A673 (cell line): ENCODE measurements around the gene ACTR3. TPM values are rescaled to one million over a fixed set of nuclear protein-coding genes. Genes with fewer than 3 reads are reported as not detected.

Source experiments
- BruUV-seq: library from RNA; stranded (reverse); fragments of 400-500 nt; replicated peaks from 2 replicates; lab custom pipeline; 2021; lab: Mats Ljungman, UMichigan
- CTCF ChIA-PET: fragments of 300-600 bp; sonication (Branson Sonifier 250); formaldehyde crosslinking; loops from one replicate; lab custom pipeline; 2022; ENCODE audit warnings: antibody characterized with exemption; lab: Charles Lee
- POLR2A ChIA-PET: fragments of 300-600 bp; sonication (Branson Sonifier 250); formaldehyde crosslinking; loops from one replicate; lab custom pipeline; 2022; ENCODE audit warnings: antibody characterized with exemption; ENCODE audit not compliant: low non-redundant PET; lab: Charles Lee
- DNase-seq: peaks from one replicate; pipeline ENCODE4 v3.0.0-alpha.2; 2015; ENCODE audit warnings: low spot score
- H3K27ac ChIP-seq: fragments of 200-600 bp; sonication (generic); 2 replicates; pipeline ENCODE4 v1.5.1; 2016; ENCODE audit warnings: mixed run types, low read depth, mild to moderate bottlenecking, mixed read lengths, antibody characterized with exemption, low read length; ENCODE audit not compliant: poor library complexity, severe bottlenecking
- H3K27me3 ChIP-seq: fragments of 200-600 bp; sonication (generic); replicated peaks from 2 replicates; pipeline ENCODE4 v1.6.1; 2017; ENCODE audit warnings: mixed run types, low read depth, mild to moderate bottlenecking, mixed read lengths, antibody characterized with exemption, low read length; ENCODE audit not compliant: insufficient read depth, poor library complexity
- H3K36me3 ChIP-seq: fragments of 200-600 bp; sonication (generic); 2 replicates; pipeline ENCODE4 v1.6.1; 2016; ENCODE audit warnings: mixed run types, mild to moderate bottlenecking, mixed read lengths, antibody characterized with exemption, low read length; ENCODE audit not compliant: insufficient read depth, poor library complexity, severe bottlenecking
- H3K4me1 ChIP-seq: fragments of 200-600 bp; sonication (generic); 2 replicates; pipeline ENCODE4 v1.6.1; 2017; ENCODE audit warnings: mixed run types, mild to moderate bottlenecking, mixed read lengths, antibody characterized with exemption, low read length; ENCODE audit not compliant: insufficient read depth, poor library complexity, severe bottlenecking
- H3K4me3 ChIP-seq: fragments of 200-600 bp; sonication (generic); 2 replicates; pipeline ENCODE4 v1.5.1; 2016; ENCODE audit warnings: low read depth, mixed run types, mild to moderate bottlenecking, mixed read lengths, low read length; ENCODE audit not compliant: poor library complexity, severe bottlenecking
- H3K9me3 ChIP-seq: fragments of 200-600 bp; sonication (generic); 2 replicates; pipeline ENCODE4 v1.6.1; 2016; ENCODE audit warnings: mixed run types, low read depth, mild to moderate bottlenecking, mixed read lengths, antibody characterized with exemption, low read length; ENCODE audit not compliant: poor library complexity, severe bottlenecking
- EZH2 ChIP-seq: fragments of 200-600 bp; sonication (generic); IDR thresholded peaks from 2 replicates; pipeline ENCODE4 v1.6.1; 2017; ENCODE audit warnings: borderline replicate concordance, low read depth, mild to moderate bottlenecking, mixed read lengths, antibody characterized with exemption, low read length; ENCODE audit not compliant: poor library complexity, severe bottlenecking
- intact Hi-C: fragments of 100-400 bp; cut with micrococcal nuclease; formaldehyde crosslinking; loops from one replicate; pipeline ENCODE4 v1.10.0; 2022; ENCODE audit not compliant: unreplicated experiment
- total RNA-seq: library from RNA; stranded (reverse); gene quantifications from 2 replicates; pipeline ENCODE4 v1.2.3, GENCODE V29; 2021
- TF ChIP-seq, protein P1 (sequence below): fragments of 300-800, 200-600 bp; sonication (generic); conservative IDR thresholded peaks from 2 replicates; pipeline ENCODE4 v1.5.1; 2017; ENCODE audit warnings: low read depth, mild to moderate bottlenecking, antibody characterized with exemption, low read length, moderate library complexity, mixed read lengths

ACTR3 gene
- total RNA-seq, 1 experiment from 2014 or later, result 340 TPM

DNA sequence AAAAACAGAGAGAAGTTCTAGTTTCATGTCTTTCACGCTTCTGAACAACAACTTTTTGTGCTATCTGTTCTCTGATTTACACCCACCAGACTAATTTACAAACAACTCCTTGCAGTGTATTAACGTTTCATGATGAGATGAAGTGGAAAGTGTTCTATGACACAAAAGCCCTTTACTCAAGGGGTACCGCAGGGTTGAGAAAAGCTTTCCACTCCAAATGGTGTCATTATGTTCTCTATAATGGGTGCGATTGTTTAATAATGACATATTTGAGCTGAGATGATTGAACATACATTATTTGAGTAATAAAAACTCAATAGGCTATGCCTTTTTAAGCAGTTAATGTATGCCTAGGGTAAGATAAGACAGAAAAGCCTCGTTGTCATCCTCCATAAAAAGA is 76.3 kb downstream of the ACTR3 start:
- no peaks in the 10 kb centered on the region for H3K9me3 ChIP-seq
- no peak overlapping the region for H3K4me3 ChIP-seq
- TF ChIP-seq, protein P1, sequence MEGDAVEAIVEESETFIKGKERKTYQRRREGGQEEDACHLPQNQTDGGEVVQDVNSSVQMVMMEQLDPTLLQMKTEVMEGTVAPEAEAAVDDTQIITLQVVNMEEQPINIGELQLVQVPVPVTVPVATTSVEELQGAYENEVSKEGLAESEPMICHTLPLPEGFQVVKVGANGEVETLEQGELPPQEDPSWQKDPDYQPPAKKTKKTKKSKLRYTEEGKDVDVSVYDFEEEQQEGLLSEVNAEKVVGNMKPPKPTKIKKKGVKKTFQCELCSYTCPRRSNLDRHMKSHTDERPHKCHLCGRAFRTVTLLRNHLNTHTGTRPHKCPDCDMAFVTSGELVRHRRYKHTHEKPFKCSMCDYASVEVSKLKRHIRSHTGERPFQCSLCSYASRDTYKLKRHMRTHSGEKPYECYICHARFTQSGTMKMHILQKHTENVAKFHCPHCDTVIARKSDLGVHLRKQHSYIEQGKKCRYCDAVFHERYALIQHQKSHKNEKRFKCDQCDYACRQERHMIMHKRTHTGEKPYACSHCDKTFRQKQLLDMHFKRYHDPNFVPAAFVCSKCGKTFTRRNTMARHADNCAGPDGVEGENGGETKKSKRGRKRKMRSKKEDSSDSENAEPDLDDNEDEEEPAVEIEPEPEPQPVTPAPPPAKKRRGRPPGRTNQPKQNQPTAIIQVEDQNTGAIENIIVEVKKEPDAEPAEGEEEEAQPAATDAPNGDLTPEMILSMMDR, result no peak
- TF ChIP-seq EZH2, result no peak
- intact Hi-C loops, result loop anchor here (10.0 kb wide), 1 partner anchor 211 kb away; the partner anchor contains the start of gene SLC35F5
- no peaks in the 10 kb centered on the region for H3K4me1 ChIP-seq
- ChIA-PET POLR2A (no interaction called here), CTCF (interaction anchor here (0.7 kb wide), 1 partner anchor 265 kb away, joined by 3 read pairs; no protein-coding TSS in a partner anchor)
- no peak overlapping the region for H3K27ac ChIP-seq
- DNase-seq, result no peak
- H3K36me3 ChIP-seq, result no peaks in the 10 kb centered on the region
- no peaks in the 10 kb centered on the region for H3K27me3 ChIP-seq
- BruUV-seq, result no TSS peak

DNA sequence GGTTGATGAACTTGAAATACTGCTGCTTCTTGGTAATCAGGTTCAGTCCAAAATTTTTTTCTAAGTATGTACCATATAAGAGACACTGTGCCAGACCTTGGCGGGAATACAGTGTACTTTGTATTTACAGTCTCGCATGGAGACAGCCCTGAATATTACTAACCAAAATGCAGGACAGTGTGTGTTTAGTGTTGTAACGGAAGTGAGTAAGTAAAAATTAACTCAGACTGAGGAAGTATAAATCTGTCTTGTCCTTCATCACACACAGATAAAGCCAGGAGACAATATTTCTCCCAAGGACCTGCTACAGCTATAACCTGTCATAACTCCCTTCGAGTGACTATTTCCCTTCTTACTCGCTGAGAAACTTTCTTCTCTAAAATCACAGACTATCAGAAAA is 76.9 kb downstream of the ACTR3 start:
- no peaks in the 10 kb centered on the region for H3K9me3 ChIP-seq
- TF ChIP-seq, protein P1, result no peak
- TF ChIP-seq EZH2, result no peak
- ChIA-PET CTCF (interaction anchor here (0.7 kb wide), 1 partner anchor 265 kb away, joined by 3 read pairs; no protein-coding TSS in a partner anchor), POLR2A (no interaction called here)
- BruUV-seq, result no TSS peak
- H3K4me3 ChIP-seq, result no peak overlapping the region
- H3K4me1 ChIP-seq, result no peaks in the 10 kb centered on the region
- H3K36me3 ChIP-seq, result no peaks in the 10 kb centered on the region
- no peaks in the 10 kb centered on the region for H3K27me3 ChIP-seq
- intact Hi-C loops, result loop anchor here (10.0 kb wide), 1 partner anchor 212 kb away; the partner anchor contains the start of gene SLC35F5
- no peak for DNase-seq
- no peak overlapping the region for H3K27ac ChIP-seq

DNA sequence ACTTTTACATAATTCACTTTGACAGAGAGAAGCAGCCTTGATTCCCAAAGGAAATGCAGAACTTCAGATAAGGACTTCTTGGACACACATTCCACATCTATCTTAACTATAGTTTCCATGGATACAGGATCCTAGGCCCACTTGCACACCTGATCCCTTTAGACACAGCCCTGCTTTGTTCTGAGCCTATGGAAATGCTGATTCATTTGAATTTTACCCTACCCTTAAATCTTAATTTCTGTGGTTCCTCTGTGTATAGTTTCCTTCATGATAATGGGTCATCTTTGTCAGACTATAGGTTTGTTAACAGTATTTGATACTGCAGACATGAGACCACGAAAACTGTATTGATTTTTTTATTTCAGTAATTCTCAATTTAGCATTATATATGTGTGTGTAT is 77.4 kb downstream of the ACTR3 start:
- ChIA-PET POLR2A (no interaction called here), CTCF (no interaction called here)
- Histone ChIP-seq H3K9me3 (no peaks in the 10 kb centered on the region), H3K27me3 (no peaks in the 10 kb centered on the region), H3K27ac (no peak overlapping the region), H3K4me3 (no peak overlapping the region), H3K4me1 (no peaks in the 10 kb centered on the region), H3K36me3 (no peaks in the 10 kb centered on the region)
- no TSS peak for BruUV-seq
- intact Hi-C loops, result loop anchor here (10.0 kb wide), 1 partner anchor 212 kb away; the partner anchor contains the start of gene SLC35F5
- DNase-seq, result no peak
- no peak for TF ChIP-seq EZH2
- TF ChIP-seq, protein P1, result no peak
